Stimulated activated CD8-positive, alpha-beta memory T cell treated with anti-CD3 and anti-CD28 coated beads, Interleukin-7, amount 100 ng/mL, for 24 hours (primary cell): ENCODE results near the gene C5AR2.
"Not testable (repeated sequence)": the region's sequence is repeated elsewhere in the genome, so short reads cannot be mapped to it uniquely, and the experiment has no call there.

Experiments used
- DNase-seq: peaks from one replicate; pipeline ENCODE4 v3.0.0-alpha.2; 2020; ENCODE audit warnings: low read depth

Gene C5AR2

DNA sequence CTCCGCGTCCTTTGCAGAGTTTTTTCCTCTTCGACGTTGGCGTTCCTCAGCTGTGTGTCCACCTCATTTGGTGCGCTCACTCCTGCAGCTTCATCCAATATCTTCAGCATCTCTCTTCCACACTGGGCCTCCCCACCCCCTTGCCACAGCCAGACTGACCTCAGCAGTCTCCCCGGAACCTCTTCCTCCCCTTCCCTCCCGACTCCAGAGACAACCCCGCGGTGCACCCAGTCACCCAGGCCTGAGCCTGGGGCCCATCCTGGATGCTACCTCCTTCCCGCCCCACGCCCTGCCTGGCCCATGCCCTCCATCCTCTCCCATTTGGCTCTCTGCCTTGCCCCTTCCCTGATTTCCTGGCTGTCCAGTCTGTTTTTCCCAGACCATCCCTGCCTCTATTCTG is 8.1 kb upstream of the C5AR2 start:
- no peak for DNase-seq

GRCh38 chr19:47324502-47324901 is 7.5 kb upstream of the C5AR2 start:
- DNase-seq: no peak

DNA sequence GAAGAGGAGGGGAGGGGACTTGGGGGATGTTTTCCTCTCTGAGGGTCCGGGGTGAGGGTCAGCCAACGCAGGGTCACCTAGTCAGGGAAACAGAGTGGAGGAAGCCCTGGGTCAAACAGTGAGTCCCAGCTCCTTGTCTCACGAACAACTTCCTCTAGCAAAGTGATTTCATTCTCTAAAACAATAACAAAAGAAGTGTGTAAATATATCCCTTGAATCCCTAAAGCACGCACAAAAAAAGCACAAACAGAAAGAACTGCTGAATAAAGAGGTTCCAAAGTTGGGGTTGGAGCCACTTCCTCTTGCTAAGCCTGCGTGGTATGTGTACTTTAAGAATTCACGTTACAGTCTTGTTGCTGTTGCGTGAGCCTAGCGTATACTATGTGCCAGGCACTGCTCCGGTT is 1.5 kb upstream of the C5AR2 start:
- no peak for DNase-seq

GRCh38 chr19:47331490-47331889 is 485 bp upstream of the C5AR2 start:
- no peak for DNase-seq

DNA sequence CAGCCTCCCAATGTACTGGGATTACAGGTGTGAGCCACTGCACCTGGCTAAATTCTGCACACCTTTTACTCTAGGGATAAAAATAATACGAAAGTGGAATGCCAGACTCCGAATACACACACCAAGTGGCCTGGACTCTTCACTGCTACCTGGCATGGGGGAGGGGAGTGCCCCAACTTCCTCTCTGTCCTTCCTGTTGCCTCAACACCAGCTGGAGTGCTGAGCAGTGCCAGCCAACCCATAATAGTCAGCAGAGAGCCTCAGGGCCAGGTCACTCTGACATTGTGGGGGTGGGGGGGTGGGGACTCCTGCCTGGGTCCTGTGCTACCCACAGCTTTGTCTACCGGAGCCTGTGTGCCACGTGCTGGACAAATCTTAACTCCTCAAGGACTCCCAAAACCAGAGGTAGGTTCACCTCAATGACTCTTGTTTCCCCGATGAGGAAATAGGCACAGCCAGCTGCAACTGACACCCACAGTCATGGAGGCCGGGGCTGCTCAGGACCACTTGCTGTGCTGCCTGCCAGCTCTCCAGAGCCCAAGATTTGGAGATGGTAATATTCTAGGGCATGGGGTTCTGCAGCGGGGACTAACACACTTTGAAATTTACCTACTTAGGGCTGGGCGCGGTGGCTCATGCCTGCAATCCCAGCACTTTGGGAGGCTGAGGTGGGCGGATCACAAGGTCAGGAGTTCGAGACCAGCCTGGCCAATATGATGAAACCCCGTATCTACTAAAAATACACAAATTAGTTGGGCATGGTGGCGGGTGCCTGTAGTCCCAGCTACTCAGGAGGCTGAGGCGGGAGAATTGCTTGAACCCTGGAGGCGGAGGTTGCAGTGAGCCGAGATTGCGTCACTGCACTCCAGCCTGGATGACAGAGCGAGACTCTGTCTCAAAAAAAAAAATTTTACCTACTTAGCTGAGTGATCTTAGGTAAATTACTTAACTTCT is 5.1 kb downstream of the C5AR2 start:
- not testable (repeated sequence) for DNase-seq

- no peak for DNase-seq
Measured at GRCh38 chr19:47339196-47339880, 7.4 kb downstream of the C5AR2 start.

DNA sequence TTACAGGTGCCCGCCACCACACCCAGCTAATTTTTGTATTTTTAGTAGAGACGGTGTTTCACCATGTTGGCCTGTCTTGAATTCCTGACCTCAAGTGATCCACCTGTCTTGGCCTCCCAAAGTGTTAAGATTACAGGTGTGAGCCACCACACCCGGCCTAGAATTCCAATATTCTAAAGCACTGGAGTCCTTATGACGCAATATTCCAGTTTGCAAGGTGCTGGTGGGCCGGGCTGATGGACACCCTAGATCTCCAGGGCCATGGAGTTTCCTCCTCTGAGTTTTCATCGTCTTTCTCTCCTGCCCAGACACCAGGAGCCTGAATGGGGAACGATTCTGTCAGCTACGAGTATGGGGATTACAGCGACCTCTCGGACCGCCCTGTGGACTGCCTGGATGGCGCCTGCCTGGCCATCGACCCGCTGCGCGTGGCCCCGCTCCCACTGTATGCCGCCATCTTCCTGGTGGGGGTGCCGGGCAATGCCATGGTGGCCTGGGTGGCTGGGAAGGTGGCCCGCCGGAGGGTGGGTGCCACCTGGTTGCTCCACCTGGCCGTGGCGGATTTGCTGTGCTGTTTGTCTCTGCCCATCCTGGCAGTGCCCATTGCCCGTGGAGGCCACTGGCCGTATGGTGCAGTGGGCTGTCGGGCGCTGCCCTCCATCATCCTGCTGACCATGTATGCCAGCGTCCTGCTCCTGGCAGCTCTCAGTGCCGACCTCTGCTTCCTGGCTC is 8.7 kb downstream of the C5AR2 start:
- no peak for DNase-seq

DNA sequence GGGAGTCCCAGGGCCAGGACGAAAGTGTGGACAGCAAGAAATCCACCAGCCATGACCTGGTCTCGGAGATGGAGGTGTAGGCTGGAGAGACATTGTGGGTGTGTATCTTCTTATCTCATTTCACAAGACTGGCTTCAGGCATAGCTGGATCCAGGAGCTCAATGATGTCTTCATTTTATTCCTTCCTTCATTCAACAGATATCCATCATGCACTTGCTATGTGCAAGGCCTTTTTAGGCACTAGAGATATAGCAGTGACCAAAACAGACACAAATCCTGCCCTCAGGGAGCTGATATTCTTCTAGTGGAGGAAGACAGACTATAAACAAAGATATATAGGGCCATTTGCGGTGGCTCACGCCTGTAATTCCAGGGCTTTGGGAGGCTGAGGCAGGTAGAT is 9.8 kb downstream of the C5AR2 start:
- DNase-seq: no peak

GRCh38 chr19:47343194-47343802 is 11.3 kb downstream of the C5AR2 start:
- DNase-seq: no peak

GRCh38 chr19:47344425-47344824 is 12.4 kb downstream of the C5AR2 start:
- no peak for DNase-seq

- not testable (repeated sequence) for DNase-seq
Measured at GRCh38 chr19:47346024-47346423, 14.0 kb downstream of the C5AR2 start.

GRCh38 chr19:47348819-47349795 is 17.1 kb downstream of the C5AR2 start, which contains the start of gene DHX34:
Gene DHX34, plus strand, starts transcription at chr19:47349315. Its CDS starts 3,716 bp downstream, at chr19:47353031.
- peak; percentile 97 for DNase-seq

- DNase-seq: no peak
Measured at GRCh38 chr19:47350630-47351029, 18.7 kb downstream of the C5AR2 start.

- DNase-seq: no peak
Measured at GRCh38 chr19:47351548-47351947, 19.6 kb downstream of the C5AR2 start.

GRCh38 chr19:47352095-47352494 is 20.1 kb downstream of the C5AR2 start:
- no peak for DNase-seq

GRCh38 chr19:47353307-47353712 is 21.3 kb downstream of the C5AR2 start:
- no peak for DNase-seq

- no peak for DNase-seq
Measured at GRCh38 chr19:47356900-47357299, 24.9 kb downstream of the C5AR2 start.

DNA sequence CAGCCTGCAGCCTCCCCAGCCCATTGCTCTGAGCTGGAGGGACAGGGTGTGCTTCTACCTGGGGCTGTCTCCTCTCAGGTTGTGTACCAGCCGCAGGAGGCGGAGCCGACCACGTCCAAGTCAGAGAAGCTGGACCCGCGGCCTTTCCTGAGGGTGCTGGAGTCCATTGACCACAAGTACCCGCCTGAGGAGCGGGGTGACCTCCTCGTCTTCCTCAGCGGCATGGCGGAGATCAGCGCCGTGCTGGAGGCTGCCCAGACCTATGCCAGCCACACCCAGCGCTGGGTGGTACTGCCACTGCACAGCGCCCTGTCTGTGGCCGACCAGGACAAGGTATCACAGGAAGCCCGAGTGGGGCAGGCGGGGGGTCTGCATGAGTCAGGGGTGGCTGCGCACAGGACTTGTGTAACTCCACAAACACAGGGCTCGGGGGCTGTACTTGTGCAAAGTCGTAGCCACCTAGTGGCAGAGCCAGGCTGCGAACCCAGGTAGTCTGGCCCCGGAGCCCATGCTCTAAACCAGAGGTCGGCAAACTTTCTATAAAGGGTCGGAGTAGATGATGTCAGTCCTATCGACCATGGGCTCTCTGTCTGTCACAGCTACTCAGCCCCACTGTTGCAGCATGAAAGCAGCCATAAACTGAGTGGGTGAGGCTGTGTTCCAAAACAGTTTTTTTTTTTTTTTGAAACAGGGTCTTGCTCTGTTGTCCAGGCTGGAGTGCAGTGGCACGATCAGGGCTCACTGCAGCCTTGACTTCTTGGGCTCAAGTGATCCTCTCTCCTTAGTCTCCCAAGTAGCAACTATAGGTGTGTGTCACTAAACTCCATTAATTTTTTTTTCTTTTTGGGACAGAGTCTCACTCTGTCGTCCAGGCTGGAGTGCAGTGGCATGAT is 26.1 kb downstream of the C5AR2 start:
- DNase-seq: no peak

- no peak for DNase-seq
Measured at GRCh38 chr19:47358936-47359335, 27.0 kb downstream of the C5AR2 start.

DNA sequence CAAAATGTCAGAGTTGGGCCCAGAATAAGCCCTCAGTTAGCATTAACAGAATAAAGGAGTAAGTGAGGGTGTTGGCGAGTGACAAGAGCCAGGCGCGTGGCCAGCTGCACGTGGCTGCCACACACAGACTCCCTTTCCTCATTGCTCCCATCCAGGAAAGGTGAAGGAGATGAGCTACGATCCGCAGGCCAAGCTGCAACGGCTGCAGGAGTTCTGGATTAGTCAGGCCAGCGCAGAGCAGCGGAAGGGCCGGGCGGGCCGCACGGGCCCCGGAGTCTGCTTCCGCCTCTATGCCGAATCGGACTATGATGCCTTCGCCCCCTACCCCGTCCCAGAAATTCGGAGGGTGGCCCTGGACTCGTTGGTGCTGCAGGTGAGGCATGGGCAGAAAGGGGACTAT is 30.3 kb downstream of the C5AR2 start:
- DNase-seq: no peak
